HuH-7 (cell line): ENCODE results near the gene MMP28.

Experiments used
- DNase-seq: peaks from one replicate; pipeline ENCODE4 v3.0.0; 2011; ENCODE audit warnings: low spot score

The MMP28 gene

DNA sequence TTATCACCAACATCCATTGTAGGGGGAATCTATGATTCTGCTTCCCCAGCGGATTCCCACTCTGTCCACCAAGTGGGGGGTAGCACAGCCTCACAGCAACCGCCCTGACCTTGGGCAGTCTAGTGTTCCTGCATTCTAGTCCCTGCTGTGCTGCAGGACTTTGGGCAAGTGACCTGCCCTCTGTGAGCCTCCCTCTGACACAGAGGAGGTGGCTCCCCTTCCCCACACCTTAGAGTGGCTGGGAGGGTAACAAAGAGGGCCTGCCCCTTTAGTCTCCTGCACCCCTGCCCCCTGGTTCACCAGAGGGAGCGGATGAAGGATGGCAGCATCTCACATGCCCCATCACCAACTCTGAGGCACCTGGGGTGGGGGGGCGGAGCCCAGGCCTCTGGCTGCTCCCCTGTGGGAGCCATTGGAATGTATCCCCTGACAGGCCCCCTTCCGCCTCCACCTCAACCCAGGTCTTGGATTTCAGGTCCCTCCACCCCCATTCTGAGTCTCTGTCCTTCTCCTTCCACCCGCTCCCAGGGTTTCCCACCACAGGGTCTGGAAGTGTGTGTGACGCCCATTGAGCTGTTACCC lies 52.5 kb downstream of the MMP28 start:
- DNase-seq: no peak

DNA sequence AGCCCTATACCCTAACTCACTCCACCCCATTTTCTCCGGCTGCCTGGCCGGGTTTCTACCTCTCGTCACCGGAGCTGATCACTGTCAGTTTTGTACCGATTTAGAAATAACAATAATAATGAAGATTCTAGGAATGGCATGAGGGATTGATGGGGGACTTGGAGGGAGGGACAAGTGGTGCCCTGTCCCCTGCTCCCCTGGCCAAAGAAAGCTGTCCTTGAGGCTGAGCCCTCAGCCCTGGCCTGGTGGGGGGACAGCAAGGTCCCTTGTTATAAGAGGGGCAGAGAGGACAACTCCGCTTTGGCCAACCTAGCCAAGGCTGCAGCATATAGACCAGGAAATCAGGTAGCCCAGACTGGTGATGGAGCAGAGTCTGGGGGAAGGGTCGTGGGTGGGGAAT lies 52.9 kb downstream of the MMP28 start:
- DNase-seq: no peak

DNA sequence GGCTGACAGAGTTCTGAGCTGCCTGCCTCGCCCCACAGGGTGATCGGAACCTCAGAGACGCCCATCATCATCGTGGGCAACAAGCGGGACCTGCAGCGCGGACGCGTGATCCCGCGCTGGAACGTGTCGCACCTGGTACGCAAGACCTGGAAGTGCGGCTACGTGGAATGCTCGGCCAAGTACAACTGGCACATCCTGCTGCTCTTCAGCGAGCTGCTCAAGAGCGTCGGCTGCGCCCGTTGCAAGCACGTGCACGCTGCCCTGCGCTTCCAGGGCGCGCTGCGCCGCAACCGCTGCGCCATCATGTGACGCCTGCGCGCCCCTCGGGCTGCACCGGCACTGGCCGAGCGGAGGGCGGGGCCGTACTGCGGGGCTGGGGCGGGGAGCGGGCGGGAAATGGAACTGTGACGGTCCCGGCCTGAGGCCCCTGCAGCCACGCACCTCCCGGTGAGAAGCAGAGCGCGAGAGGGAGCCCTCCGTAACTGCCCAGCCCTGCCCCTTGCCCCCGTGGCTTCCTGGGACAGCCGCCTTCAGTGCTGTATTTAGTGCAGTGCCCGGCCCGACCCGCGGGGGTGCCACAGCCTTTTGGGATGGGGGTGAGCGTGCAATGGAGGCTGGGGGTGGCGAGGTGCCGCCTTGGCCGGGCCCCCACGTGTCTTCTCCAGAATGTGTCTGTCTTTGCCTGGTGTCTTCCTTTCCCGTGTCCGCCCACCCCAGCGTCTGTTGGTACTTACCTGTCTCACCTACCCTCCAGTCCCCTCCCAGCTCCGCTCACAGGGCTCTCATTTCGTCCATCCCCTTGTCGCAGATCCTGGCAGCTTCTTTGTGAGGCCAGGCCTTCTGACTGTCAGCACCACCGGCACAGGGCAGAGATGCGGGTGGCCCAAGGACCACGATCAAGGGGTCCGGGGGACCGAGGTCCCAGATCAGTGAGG lies 54.2 kb downstream of the MMP28 start:
- DNase-seq: peak; percentile 23

DNA sequence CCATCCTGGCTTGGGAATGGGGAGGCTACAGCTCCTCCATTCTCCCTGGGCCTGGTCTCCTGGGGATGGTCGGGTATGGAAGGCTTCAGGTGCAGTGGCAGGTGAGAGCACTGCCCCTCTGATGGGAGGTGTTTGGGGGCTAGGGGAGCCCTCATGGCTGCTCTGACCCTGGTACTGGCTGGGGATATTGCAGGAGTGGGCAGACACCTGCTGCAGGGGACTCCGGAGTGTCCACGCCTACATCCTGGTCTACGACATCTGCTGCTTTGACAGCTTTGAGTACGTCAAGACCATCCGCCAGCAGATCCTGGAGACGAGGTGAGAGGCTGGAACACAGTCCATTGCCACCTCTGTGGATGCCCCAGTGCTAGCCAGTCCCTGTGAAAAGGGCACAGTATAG lies 55.2 kb downstream of the MMP28 start:
- DNase-seq: no peak

DNA sequence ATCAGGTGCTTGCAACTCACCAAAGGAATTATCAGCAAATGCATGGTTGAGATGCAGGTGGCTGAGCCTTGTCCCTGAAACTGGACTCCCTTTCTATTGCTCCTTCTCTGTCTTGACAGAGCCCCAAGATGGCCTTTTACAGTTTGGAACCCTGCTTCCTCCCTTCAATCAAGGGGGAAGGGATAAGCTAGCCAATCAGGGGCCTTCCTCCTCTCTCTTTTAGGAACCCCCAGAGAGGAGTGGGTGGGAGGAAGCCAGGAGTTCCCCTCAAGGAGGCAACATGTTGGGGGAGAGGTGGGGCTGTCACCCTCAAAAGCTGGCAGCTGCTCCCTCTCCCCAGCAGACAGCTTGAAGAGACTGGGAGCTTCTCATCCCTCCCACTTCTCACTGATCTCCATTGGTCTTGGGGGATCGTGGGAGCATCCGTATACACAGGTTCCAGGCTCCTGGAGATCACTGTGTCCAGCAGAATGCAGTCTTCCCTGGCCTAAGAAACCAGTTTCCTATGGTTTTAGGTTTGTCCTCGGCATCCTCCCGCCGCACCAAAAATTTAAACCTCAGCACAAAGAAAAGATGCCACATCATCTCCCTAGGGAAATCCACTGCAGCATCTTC lies 56.8 kb downstream of the MMP28 start:
- DNase-seq: no peak

DNA sequence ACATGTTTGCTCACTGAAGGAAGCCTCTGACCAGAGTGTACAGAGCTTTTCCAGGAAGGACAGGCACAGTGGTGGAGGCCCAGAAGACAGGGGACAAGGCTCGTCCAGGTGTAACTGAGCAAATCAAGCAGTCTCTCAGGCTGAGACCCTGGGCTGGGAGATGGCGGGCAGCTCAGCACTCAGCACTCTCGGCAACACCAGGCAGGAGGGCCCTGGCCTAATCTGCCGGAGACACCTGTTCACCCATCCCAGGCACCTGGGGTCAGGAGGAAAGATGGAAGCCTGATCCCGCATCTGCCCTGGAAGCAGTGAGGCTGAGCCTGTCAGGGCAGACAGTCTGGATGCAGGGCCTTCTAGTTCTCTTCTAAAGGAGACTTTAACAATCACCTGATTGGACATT lies 59.2 kb downstream of the MMP28 start:
- DNase-seq: no peak

DNA sequence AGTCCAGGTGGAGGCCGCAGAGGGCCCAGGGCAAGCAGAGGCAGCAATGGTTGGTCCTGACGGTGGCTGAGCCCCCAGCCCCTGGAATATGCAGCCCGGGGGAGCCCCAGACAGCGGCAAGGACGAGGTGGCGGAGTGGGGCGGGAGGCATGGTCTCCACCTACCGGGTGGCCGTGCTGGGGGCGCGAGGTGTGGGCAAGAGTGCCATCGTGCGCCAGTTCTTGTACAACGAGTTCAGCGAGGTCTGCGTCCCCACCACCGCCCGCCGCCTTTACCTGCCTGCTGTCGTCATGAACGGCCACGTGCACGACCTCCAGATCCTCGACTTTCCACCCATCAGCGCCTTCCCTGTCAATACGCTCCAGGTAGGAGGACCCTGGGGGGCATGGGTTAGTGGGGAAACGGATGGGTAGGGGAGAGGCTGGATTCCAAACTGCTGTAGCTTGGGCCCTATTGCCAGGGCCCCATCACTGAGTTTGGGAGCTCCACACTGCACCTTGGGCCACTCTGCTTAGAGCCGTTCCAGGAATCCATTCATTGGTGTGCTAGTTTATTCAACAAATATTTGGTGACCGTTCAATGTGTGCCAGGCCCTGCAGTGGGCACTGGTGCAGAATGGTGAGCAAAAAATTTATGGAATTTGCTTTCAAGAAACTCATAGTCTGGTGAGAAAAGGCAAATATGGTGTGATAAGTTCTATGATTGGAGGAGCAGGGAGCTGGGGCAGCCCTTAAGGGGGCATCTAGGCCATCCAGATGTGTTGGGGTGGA lies 60.2 kb downstream of the MMP28 start:
- DNase-seq: no peak

DNA sequence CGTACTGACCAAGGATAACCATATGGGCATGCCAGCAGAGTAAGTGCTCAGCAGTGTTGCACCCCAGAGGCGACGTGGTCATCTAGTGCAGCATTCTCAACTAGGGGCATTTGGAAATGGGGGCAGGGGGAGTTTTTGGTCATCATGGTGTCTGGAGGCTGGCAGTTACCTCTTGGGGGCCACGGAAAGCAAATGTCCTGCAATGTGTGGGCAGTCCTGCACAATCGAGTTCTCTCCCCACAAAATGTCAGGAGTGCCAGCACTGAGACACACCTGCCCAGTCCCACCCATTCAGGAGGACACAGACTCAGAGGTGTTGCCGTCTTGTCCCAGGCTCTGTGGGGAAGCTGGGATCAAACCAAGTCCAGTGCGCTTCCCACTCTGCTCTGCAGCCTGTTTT lies 61.0 kb downstream of the MMP28 start:
- DNase-seq: no peak

DNA sequence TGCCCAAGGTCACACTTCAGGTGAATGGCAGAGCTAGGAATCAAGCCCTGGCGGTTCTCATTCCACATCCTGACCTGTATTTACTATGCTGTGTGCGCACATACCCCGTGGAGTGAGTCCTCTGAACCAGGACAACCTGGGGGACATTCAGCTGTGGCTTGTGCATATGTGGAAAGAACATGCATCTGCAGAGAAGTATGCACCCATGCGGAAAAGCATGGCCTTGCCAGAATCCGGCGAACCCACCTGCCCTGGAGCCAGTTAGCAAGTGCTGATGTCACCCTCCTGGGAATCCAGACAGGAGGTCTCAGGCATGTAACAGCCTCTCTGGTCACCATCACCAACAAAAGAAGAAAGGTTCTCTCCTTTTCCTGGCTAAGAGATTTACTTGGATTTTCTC lies 62.1 kb downstream of the MMP28 start:
- no peak for DNase-seq

DNA sequence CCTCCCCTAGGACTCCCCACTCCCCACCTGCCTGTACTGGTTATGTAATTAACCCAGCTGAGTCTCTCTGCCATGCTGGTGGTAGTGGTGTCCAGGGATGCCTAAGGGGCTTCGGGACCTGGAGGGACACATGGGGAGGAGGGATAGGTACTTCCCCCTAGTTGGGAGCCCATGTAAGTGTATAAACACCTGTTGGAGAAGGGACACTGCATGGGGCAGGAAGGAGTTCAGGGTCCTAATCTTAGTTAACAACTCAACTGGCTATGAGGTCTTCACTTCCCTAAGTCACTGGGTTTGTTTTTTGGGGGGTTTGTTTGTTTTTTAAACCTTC lies 62.7 kb downstream of the MMP28 start:
- no peak for DNase-seq

DNA sequence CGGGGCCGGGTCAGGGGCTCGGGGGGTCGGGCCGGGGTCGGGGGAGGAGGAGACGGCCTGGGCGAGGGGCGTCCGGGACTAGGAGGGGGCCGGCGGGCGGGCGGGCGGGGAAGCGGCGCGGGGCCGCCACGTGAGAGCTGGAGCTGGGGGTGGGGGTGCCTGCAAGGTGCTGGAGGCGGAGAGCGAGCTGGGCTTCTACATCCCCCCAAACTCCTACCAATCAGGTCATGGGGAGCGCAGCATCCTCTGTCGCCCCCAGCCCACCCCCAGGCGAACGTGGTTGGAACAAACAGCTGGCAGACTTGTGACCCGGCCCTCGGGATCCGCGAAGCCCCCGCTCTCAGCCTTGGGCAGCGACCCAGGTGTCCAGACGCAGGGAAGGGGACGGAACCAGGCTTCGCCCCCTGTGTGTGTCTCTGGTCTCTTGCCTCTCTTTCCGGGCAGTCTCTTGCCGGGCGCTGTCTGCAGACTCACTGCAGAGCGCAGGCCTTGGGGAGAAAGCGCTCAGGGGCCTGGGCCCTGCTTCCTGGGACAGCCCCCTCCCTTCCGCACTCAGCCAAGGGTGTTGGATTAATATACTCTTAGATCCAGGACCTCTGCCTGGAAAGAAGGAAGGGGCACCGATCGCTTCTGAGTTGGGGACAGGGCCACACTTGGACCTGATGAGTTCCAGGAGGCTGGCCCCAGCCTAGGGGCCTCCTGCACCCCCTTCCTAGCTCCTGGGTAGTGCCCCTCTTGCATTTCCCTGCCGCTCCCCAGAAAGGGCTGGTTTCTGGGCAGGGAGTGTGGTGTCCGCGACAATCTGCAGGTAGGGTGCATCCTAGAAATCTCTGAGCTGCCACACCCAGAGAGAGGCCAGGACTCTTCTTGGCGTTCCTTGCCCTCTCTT lies 63.3 kb downstream of the MMP28 start:
- DNase-seq: no peak

DNA sequence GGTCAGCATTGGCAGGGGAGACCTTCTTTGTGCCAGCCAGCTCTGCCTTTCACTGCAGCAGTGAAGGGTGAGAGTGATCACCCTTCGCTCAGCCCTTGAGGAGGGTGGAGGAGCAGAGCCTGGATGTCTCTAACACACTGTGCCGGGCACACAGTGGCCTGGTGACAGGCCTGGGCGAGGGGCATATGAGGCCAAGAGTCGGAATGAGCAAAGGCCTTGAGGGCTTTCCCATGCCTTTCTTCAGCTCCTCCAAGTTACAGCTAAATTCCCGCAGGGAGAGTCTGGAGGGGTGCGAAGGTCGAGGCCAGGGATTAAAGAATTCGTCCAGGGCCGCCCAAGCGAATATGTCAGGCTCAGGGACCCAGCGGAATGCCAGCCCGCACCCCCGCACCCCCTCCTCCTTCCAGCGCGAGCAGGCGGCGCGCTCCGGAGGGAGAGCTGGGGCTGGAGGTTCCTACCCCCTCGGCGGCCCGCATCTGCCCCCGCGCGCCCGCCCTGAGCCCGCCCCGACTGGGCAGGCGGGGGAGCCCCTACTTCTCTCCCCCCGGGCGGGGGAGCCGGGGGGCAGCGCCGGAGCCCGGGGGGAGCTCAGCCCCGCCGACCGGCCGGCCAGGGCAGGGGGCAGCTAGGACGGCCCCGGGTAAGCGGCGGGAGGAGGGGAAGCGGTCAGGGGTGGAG lies 64.1 kb downstream of the MMP28 start, which contains the start of gene RASL10B:
TSS of gene RASL10B (plus strand) at position 401 of the 678 bp plus-strand sequence. CDS start 3,546 bp downstream, outside the sequence.
- peak; percentile 93 for DNase-seq

DNA sequence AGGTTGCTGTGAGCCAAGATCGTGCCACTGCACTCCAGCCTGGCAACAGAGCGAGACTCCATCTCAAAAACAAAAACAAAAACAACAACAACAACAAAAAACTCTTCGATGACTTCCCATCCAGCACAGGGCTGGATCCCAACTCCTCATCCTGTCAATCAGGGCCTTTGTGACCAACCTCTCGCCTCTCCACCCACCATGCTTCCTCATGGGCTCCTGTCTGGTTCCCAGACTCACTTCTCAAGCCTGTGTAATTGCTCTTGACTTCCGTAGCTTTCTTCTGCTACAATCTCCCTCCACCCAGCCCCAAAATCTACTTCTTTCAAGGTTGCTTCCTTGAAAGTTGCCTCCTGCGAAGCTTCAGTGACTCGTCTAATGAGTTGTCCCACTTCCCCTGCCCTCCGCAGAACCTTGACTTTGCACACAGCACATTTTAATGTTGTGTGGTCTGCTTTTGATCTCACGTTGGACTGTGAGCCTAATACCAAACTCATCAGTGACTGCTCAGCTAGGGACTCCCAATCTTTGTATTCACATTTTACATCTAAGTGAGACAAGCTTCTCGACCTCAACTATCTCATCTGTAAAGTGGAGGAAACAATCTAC lies 64.9 kb downstream of the MMP28 start:
- peak; percentile 4 for DNase-seq

DNA sequence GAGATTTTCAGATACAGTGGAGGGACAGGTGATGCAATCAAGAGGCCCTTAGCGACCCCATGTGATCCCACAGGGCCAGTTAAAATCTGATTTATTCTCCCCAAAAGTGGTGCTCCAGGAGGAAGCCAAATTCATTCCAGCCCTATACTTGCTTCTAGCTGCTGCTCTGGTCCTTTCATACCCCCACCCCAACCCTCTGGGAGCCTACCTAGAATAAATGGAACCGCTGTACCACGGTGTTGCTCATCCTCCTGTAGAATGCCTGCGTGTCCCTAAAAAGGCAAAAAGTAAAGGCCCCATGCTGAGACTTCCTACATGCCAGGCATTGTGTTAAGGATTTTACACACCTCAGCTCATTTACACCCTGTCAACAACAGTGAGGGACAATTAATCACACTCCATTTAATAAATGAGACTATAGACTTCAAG lies 66.0 kb downstream of the MMP28 start:
- DNase-seq: peak; percentile 9

DNA sequence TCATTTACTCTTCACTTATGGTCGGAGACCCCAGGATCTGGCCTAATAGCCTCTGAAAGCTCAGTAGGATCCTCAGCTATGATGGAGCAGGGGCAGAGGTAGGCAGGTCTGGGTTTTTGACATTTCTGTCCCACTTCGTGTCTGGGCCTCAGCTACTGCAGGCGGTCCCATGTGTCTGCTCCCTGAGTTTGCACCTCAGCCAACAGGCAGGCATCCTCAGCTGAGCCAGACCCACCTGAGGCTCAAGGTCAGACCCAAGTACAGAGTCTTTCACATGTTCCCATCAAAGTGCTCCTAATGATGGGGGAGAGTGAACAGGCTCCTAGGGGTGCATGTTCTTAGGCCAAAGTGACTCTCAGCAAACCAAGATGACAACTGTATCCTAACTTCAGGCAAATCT lies 66.9 kb downstream of the MMP28 start:
- no peak for DNase-seq

DNA sequence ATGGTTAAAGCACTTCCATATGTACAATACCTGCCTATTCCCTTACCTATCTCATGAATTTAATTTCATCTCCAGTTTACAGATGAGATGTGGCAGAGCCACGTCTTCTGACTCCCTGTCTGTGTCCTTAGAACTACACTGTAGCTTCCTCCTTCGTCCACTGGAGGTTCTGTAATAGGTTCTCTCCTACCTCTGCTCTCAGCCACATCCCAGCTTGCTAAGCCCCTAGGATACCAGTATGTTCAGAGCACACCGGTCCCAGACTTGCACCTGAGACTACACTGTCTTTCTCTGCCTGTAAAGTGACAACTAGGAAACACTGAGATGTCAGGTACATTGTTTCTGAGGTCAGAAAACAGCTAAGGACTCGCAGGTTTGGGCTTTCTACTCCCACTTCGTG lies 67.8 kb downstream of the MMP28 start:
- peak; percentile 11 for DNase-seq

DNA sequence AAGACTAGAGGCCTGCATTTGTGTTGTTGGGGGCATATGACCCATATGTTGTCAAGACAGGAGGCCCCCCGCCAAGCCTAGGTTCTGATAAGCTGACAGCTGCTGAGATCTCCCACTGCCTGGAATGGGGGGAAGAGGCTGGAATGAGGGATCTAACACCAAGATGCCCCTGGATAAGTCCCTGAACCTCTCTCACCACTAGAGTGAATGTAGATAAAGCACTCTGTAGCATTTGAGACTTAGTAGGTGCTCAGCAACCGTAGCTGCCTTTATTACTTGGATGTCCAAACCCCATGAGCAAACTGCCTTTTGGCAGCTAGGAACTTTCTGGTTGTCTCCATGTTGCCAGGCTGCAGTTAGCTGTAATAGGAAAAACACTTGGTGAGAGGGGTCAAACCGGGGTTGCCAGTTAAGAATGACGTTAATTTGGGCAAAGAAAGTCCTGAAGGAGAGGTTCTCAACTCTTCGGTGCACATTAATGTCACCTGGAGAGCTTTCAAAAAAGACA lies 68.4 kb downstream of the MMP28 start:
- no peak for DNase-seq

DNA sequence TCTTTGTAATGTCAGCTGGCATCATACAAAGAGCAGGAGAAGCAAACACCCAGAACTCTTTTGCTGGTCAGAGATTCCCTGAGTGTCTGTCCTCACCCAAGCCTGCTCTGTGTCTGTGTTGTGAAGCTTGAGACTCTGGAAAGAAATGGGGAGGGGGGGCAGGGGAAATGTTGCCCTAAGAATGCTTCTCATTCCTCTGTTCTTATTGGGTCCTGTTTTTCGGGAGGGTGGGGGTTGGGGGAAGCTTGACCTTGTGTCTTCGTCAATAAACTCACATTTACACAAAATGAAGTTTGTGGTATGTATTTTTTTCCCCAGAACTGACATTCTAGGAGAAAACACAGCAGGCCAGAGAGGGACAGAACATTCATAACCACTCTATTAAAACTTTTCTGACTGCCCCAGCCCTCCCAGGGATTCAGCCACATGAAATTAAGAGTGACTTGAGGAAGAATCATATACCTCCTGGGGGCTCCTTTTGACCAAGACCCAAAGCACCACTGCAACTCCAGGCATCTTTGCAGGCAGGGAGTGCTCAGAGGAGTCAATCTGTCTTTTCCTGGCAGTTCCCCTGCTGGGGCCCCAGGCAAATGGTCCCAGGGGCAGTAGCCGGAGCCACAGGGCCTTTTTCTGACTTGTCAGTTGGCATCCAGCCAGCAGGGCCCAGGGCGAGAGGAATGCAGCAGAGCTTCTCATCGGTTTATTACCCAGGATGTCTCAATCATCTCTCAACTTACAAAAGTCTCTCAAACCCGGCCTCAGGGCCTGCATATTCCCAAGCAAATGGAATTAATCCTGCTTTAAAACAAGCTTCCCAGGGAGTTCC lies 69.1 kb downstream of the MMP28 start:
- DNase-seq: peak; percentile 97

DNA sequence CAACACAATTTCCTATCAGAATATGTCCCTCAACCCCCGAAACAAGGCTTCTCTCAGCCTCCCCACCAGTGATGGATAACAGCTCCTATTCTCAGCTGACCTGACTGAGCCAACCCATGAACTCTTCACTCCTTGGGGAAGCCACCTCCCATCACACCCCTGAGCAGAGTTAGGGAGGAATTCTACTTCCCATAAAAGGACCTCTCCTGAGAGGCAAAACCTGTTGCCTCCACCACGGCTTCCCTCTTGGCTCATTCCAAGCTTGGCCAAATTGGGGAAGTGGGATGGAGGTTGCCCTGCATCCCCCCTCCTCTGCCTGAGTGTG lies 69.7 kb downstream of the MMP28 start:
- DNase-seq: peak; percentile 17
